Calu3 (cell line): ENCODE results near the gene CCDC146. TPM values are rescaled to one million over a fixed set of nuclear protein-coding genes. Genes with fewer than 3 reads are reported as not detected.
A peak's percentile ranks its signal among the peaks of the same experiment; 100 is the strongest.

Source experiments
- BruUV-seq: library from RNA; stranded (reverse); fragments of 400-500 nt; replicated peaks from 2 replicates; lab custom pipeline; 2021; lab: Mats Ljungman, UMichigan
- CTCF ChIA-PET: fragments of 300-600 bp; sonication (Branson Sonifier 250); formaldehyde crosslinking; loops from one replicate; lab custom pipeline; 2022; ENCODE audit warnings: antibody characterized with exemption; lab: Charles Lee
- DNase-seq: peaks from one replicate; pipeline ENCODE4 v3.0.0; 2022
- H3K27ac Mint-ChIP-seq: one replicate; pipeline ENCODE4 v1.8.0; 2022; ENCODE audit warnings: mixed read lengths; ENCODE audit not compliant: unreplicated experiment
- H3K27me3 Mint-ChIP-seq: one replicate; pipeline ENCODE4 v1.8.0; 2022; ENCODE audit warnings: mixed read lengths; ENCODE audit not compliant: unreplicated experiment
- H3K36me3 Mint-ChIP-seq: one replicate; pipeline ENCODE4 v1.8.0; 2022; ENCODE audit warnings: mild to moderate bottlenecking, moderate library complexity, mixed read lengths; ENCODE audit not compliant: insufficient read depth, unreplicated experiment
- H3K4me1 Mint-ChIP-seq: one replicate; pipeline ENCODE4 v1.8.0; 2022; ENCODE audit warnings: mild to moderate bottlenecking, low read depth, mixed read lengths; ENCODE audit not compliant: unreplicated experiment
- H3K4me3 Mint-ChIP-seq: one replicate; pipeline ENCODE4 v1.8.0; 2022; ENCODE audit warnings: mild to moderate bottlenecking, low read depth, moderate library complexity, mixed read lengths; ENCODE audit not compliant: unreplicated experiment
- H3K9me3 Mint-ChIP-seq: one replicate; pipeline ENCODE4 v1.8.0; 2022; ENCODE audit warnings: low read depth, mixed read lengths; ENCODE audit not compliant: unreplicated experiment
- CTCF ChIP-seq: fragments of 200-600 bp; IDR thresholded peaks from one replicate; pipeline ENCODE4 v1.8.0; 2022; ENCODE audit warnings: antibody characterized with exemption; ENCODE audit not compliant: unreplicated experiment
- intact Hi-C: fragments of 100-400 bp; cut with micrococcal nuclease; formaldehyde crosslinking; loops from one replicate; pipeline ENCODE4 v1.10.0; 2022; ENCODE audit not compliant: unreplicated experiment
- total RNA-seq: library from RNA; stranded (reverse); gene quantifications from 2 replicates; pipeline ENCODE4 v1.2.3, GENCODE V29; 2022

CCDC146 gene
- total RNA-seq, 1 experiment from 2014 or later: 8.8 TPM

- no peak for TF ChIP-seq CTCF
- intact Hi-C loops: no loop called here
- no TSS peak for BruUV-seq
- DNase-seq: no peak
- H3K27me3 Mint-ChIP-seq: no peaks in the 10 kb centered on the region
- no peak within 1 kb of the TSS for H3K27ac Mint-ChIP-seq
- H3K4me1 Mint-ChIP-seq: peaks cover 19% of the 10 kb centered on the region
- no peaks in the 10 kb centered on the region for H3K9me3 Mint-ChIP-seq
- CTCF ChIA-PET: interaction anchor here (0.6 kb wide), 1 partner anchor 782 kb away, joined by 4 read pairs; no protein-coding TSS in a partner anchor
- H3K36me3 Mint-ChIP-seq: no peaks in the 10 kb centered on the region
- peak within 1 kb of the TSS; percentile 69 for H3K4me3 Mint-ChIP-seq
Measured at GRCh38 chr7:77199013-77199966, 76.9 kb downstream of the CCDC146 start, which contains the start of gene FGL2. FGL2 (minus strand) TSS chr7:77199819; CDS start chr7:77199793, 26 bp downstream.

GRCh38 chr7:77200542-77200941 is 78.1 kb downstream of the CCDC146 start:
- DNase-seq: no peak
- no peaks in the 10 kb centered on the region for H3K27me3 Mint-ChIP-seq
- intact Hi-C loops: no loop called here
- H3K27ac Mint-ChIP-seq: no peak overlapping the region
- no peak overlapping the region for H3K4me3 Mint-ChIP-seq
- peaks cover 19% of the 10 kb centered on the region for H3K4me1 Mint-ChIP-seq
- CTCF ChIA-PET: no interaction called here
- no TSS peak for BruUV-seq
- no peak for TF ChIP-seq CTCF
- H3K36me3 Mint-ChIP-seq: no peaks in the 10 kb centered on the region
- H3K9me3 Mint-ChIP-seq: no peaks in the 10 kb centered on the region

GRCh38 chr7:77202481-77202976 is 80.1 kb downstream of the CCDC146 start:
- H3K4me3 Mint-ChIP-seq: no peak overlapping the region
- H3K27ac Mint-ChIP-seq: no peak overlapping the region
- H3K36me3 Mint-ChIP-seq: no peaks in the 10 kb centered on the region
- TF ChIP-seq CTCF: no peak
- intact Hi-C loops: no loop called here
- BruUV-seq: no TSS peak
- no peaks in the 10 kb centered on the region for H3K27me3 Mint-ChIP-seq
- CTCF ChIA-PET: no interaction called here
- no peak for DNase-seq
- H3K9me3 Mint-ChIP-seq: no peaks in the 10 kb centered on the region
- peaks cover 19% of the 10 kb centered on the region for H3K4me1 Mint-ChIP-seq

GRCh38 chr7:77205706-77206105 is 83.3 kb downstream of the CCDC146 start:
- BruUV-seq: no TSS peak
- DNase-seq: no peak
- Mint-ChIP-seq H3K4me1 (no peaks in the 10 kb centered on the region), H3K27me3 (no peaks in the 10 kb centered on the region), H3K9me3 (peaks cover 6% of the 10 kb centered on the region), H3K36me3 (no peaks in the 10 kb centered on the region), H3K27ac (no peak overlapping the region), H3K4me3 (no peak overlapping the region)
- CTCF ChIA-PET: no interaction called here
- intact Hi-C loops: no loop called here
- TF ChIP-seq CTCF: no peak
